Globus pallidus (tissue), 1 donor: ENCODE measurements around the gene ARPP21.
"Not testable (repeated sequence)": the region's sequence is repeated elsewhere in the genome, so short reads cannot be mapped to it uniquely, and the experiment has no call there.

Experiments
- DNase-seq: peaks from one replicate; pipeline ENCODE4 v3.0.0-alpha.2; 2015; ENCODE audit warnings: low spot score

The ARPP21 gene

DNA sequence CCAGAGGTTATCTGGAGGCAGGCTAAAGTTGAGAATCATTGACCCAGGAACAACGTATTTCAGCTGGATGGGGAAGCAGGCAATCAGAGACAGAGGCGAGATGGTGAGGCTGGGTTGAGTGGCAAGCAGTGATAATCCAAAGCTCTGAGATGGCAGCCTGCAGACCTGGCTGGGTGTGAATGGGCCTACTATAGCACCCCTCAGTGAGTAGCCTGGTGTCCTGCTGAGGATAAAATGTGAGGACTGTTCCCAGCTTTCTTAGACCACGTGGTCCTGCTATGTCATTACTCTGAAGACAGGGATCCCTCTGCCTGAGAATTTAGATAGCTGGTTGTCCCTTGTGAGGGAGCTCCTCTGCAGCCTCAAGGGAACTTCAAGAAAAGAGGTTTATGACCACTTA lies 141.5 kb downstream of the ARPP21 start:
- DNase-seq, result no peak

DNA sequence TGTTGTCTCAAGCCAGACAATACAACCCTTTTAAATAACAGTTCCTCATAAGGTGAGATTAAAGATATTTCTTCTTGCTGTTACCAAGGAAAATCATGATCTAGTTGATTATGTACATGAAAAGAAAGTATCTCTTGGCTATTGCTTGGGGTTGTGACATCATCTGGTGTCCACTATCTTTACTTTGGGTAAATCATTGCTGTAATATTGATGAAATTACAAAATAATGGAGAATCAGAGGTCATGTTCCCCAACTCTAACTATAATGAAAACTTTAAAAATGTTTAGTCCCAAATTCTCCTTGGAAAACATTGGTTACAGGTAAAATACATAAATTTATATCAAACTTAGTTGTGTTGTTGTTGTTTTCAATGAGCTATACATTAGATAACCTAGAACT lies 142.2 kb downstream of the ARPP21 start:
- no peak for DNase-seq

DNA sequence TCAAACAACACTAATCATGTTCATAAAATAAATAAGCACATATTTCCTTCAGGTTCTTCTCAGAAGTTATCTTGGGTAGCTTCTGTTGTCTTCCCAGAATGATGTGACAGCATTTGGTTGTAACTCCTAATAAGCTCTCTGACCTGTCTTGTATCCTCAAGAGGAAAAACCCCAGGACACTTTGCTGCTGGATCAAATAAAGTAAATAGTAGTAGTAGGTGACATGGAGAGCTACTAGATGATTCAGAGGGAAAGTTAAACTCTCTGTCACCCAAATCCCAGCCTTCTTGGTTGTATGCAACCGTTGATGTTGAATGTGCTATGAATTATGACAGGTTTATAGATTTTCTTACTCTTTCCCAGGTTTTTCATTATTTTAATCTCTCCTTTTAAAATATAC lies 143.0 kb downstream of the ARPP21 start:
- no peak for DNase-seq

DNA sequence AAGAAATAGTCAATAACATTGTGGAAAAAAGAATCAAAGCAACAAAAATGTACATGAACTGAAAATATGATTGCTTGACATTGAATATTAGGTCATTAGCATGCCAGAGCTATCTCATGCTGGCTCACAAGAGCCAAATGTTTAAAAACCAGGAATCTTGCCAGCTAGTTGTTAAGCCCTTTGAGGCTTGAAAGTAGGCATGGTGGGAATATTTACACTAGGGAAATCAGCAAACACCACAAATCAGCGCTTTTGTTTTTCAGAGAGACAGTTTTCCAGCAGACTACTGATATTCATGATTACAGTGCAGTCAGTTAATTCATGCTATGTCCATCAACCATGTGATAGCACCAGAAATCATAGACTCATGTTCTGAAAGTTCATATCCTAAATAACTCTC lies 144.8 kb downstream of the ARPP21 start:
- DNase-seq, result no peak

DNA sequence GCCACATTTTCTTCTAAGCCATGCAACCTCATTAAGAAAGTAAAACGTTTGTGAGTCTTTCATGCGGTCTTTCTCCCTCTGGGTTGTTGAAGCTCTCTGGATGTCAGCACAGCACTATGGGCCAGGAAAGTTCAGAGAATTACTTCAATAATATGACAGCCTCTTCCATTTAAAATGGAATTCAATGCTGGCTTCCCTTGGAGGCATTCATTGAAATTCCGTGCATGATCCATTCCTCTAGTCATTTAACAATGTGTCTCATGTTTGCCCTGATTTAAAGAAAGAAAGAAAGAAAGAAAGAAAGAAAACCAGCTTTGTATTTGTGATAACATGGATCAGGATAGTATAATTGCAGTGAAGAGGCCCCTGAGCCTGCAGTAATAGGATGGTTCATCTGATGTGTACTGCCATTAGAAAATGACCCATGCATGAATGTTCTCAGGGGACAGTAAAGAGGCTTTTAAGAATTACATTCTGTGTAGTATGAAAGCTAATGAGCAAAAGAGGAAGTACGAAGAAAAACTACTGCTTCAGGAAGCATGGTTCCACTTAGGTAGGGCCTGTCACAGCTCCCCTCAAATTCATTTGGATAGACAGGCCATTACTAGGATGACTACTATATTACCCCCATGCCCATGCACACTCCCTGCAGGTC lies 146.0 kb downstream of the ARPP21 start:
- no peak for DNase-seq

DNA sequence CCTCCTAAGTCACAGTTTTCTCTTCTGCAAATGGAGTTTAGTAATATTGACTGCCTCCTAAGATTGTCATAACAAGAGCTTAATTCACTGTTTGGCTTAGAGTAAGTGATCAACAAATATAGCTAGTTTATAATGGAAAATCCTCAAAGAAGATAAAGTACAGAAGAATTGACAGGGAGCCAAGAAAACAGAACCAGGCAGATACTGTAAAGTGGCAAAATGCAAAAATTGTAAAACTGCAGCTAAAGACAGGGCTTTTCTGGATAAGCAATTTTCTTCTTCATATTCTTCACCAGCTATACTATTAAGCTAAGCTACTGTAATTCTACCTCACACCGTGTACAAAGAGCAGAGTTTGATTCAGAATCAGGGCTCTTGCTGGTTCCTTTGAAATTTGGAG lies 148.6 kb downstream of the ARPP21 start:
- no peak for DNase-seq

DNA sequence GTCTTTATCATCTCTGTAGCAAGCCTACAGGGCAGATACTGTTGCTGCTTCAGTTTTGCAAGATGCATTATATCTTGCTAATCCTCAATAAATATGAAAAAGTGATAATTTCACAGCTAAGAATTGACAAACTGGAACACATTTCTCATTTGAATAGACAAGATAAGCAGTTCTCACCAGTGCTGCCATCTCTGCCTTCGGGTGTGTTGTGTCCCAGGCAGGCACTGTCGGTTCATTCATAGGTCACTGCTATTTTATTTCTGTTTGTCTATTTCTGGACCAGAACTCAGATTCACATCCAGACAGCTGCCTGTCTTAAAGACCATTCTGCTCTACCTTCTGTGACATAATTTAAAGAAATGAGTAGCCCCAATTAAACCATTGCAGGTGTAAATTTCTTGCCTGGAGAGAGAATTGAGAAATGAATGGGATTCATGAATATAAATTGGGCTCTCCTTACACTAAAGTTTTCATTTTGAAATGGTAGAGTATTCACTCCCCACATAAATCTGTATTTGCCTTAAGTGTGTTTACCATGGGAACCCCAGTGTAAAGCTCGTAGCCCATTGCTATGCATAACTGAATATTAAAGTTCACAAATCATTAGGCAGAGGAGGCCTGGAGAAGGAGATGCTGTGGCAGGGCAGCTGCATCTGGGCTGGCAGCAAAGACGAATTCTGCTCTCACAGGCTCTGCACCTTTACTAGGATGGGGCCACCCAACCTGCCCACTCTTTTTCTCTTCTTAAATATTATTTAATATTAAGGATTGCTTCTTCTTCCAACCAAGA lies 149.9 kb downstream of the ARPP21 start:
- DNase-seq, result no peak

DNA sequence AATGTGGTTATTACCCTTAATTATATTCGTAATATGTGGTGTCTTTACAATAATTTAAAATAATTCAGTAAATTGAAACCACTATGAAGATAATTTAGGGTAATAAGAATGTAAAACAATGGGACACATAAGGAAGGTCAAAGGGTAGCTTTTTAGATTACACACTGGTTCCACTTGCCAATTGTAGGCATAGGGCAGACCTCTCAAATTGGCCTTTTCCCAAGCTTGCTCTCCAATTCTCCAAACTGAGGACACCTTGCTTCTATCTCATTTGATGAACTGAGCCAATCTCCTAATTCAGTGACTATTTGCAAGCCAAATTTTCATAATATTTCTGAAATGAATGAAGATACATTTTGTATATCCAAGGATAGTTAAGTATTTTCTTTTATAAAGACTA lies 151.4 kb downstream of the ARPP21 start:
- no peak for DNase-seq

DNA sequence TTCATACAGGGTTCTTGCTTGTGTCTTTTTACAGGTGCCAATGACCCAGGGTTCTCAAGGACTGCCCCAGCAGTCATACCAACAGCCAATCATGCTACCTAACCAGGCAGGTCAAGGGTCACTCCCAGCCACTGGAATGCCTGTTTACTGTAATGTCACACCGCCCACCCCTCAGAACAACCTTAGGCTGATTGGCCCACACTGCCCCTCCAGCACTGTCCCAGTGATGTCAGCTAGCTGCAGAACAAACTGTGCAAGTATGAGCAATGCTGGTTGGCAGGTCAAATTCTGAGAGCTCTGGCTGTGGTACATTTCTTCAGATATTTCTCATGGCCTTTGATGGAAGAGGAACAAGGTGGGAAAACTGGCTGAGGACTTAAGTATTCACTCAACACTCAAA lies 154.3 kb downstream of the ARPP21 start:
- no peak for DNase-seq

DNA sequence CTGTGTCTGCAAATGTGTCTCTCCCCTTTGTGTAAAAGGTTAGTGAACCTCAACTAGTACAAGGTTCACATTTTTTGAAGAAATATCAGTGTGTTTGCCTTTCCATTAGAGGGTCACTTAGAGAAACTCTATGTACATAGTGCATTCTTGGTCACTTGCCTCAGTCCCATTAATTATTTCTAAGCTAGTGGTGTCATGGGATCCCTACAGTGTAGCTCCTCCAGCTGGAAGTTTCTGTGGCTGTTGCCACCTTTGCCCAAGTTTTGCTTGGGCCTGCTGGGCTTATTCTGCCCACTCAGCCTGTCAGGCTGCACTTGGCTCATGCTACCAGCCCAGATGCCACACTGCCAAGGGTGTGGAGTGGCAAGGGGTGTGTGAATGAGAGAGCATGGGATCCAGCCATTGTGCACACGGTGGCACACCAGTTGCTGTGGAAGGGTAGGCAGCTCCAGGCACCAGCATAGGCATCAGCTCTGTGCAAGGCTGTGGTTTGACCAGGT lies 161.7 kb downstream of the ARPP21 start:
- no peak for DNase-seq

DNA sequence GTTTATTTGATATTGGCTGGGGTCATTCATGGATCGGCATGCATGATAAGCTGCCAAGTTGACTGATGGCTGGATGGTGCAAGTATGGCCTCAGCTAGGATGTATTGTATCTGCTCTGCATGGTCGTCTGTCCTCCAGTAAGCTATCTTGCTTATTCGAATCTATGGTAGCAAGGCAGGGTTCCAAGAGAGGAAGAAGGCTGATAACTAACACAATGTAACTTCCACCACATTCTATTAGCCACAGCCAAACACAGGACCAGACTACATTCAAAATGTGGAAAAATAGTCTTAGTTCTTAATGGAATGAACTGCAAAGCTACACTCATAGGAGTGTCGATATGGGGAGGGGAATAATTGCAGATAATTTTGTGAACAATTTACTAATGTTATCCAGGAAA lies 175.2 kb downstream of the ARPP21 start:
- DNase-seq, result no peak

DNA sequence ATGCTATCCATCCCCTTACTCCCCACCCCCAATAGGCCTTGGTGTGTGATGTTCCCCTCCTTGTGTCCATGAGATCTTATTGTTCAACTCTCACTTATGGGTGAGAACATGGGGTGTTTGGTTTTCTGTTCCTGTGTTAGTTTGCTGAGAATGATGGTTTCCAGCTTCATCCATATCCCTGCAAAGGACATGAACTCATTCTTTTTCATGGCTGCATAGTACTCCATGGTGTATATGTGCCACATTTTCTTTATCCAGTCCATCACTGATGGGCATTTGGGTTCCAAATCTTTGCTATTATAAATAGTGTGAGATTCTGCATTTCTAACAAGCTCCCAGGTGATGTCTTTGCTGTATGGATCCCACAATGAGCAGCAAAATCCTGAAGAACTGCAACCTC lies 176.5 kb downstream of the ARPP21 start:
- not testable (repeated sequence) for DNase-seq

DNA sequence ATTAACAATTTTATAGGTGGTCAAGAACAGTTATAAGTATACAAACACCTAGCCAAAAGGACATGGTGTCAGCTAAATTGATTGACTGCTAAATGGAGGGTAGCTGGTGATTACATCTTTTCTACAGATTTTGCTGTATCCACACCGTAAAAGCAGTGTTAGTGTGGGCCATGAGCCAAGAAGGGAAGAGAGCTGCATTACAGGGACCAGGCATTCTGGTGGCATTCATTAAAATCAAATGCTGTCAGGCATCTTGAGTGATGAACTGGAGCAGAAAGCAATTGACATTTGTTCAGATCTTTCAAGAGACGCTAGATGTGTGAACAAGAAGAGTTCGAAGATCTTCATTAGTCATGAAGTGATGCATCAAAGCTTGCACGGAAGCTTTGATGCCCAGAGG lies 177.9 kb downstream of the ARPP21 start:
- DNase-seq, result no peak

DNA sequence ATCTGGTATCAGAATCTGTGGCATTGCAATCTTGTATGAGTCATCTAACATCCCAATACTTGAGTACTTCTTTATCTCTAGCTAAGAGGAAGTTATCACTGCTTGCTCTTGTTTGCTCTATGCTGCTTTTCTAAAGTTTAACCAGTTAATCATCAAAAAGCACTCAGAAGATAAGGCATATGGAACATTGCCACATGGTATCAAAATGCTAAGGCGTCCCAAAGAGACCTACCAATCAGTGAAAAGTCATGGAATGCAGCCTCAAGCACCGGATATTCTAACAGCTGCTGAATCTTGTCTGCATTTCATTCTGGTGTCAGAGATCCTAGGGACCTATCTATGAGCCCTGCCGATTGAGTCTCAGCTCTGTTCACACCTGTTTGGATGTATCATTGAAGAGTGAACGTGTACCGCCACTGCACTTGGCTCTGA lies 192.8 kb downstream of the ARPP21 start:
- DNase-seq, result no peak
